GM18526 (cell line): ENCODE results near the gene ANTXR1.

Experiments
- POLR2A ChIP-seq: IDR thresholded peaks from 3 replicates; pipeline ENCODE4 v1.6.1; 2011; ENCODE audit not compliant: insufficient read length; ENCODE audit errors: extremely low read depth

ANTXR1 gene

DNA sequence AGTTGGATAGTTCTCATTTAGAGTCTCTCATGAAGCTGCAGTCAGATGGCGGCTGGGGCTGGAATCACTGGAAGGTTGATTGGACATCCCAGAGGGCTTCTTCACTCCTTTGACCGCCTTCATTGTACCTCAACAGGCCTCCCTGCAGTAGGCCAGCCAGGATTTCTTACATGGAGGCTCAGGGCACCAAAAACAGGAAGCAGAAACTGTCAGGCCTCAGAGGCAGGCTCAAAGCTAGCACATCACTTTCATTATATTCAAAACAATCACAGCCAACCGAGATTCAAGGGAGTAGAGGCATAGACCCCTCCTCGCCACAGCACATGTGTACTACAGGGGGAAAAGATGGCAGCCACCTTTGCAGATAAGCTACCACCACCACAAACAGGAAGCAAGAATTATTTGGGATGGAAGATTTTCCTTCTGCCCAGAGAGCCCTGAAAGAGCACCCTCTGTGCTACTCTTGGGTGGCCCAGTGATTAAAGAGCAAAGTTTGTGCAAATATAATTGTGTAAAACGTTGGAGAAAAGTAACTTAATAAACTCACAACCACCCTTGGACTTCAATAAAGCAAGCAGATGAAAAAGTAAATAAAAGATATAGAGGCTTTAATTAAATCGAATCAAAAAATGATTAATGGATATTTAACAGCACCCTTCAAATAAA lies 218.8 kb downstream of the ANTXR1 start:
- no peak for TF ChIP-seq POLR2A

DNA sequence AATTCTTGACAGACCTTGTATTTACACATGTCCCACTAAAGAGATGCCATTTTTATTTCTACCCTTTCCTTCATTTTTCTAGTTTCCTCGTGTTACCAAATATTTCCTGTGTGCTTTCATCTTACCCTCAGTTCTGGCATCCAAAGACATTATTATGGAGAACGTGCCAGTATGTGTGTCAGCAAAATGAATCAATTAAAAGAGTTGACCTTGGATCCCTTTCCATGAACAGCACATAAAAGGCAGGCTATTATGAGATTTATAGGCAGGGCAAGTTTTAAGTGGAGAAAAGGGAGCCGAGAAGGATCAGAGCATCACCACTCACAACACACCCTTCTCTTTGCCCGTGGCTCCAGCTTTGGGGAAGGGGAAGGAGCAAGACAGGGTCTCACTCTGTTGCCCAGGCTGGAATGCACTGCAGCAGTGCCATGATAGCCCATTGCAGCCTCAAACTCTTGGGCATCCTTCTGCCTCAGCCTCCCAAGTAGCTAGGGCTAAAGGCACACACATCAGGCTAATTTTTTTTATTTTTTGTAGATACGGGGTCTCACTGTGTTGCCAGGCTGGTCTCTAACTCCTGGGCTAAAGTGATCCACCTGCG lies 224.2 kb downstream of the ANTXR1 start:
- TF ChIP-seq POLR2A, result no peak

DNA sequence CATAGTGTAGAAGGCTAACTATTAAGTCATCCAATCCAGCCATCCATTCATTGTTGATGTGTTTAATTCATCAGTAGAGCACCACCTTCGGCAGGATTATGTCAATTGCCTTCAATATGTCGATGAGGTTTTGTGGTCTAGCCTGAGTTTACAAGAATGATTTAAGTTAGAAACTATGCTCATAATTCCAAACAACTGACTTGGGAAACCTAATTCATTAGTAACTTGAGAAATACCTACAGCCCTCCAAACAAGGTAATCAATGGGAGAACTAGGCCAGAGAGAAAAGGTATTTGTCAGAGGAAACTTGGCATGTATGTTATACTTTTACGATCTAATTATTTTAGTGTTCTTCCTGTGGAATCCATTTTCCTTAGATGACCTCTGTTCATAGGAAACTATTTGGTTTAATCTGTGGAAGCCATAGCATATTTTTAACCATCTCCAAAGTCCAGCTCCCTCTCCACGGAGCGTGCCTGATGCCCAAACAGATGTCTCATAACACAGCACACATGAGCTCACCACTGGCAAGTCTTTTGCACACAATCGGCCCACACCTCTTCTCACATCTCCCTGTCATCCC lies 225.6 kb downstream of the ANTXR1 start:
- TF ChIP-seq POLR2A, result no peak

DNA sequence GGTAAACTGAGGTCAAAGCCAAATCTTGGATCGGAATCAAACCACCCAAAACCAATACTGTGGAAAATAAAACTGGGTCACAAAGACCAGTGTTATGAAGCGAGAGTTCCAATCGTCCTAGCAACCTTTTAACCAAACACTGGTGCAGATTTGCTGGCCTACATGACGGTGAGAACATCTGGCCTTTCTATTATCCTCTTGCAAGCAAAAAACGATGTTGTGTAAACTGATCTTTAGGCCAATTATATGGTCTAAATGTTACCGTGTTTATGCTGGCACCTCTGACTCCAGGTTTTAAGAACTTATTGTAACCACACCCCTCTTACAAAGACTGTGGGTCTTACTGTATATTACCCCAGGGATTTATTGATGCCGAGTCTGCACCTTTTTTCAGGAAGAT lies 228.1 kb downstream of the ANTXR1 start:
- TF ChIP-seq POLR2A, result no peak

DNA sequence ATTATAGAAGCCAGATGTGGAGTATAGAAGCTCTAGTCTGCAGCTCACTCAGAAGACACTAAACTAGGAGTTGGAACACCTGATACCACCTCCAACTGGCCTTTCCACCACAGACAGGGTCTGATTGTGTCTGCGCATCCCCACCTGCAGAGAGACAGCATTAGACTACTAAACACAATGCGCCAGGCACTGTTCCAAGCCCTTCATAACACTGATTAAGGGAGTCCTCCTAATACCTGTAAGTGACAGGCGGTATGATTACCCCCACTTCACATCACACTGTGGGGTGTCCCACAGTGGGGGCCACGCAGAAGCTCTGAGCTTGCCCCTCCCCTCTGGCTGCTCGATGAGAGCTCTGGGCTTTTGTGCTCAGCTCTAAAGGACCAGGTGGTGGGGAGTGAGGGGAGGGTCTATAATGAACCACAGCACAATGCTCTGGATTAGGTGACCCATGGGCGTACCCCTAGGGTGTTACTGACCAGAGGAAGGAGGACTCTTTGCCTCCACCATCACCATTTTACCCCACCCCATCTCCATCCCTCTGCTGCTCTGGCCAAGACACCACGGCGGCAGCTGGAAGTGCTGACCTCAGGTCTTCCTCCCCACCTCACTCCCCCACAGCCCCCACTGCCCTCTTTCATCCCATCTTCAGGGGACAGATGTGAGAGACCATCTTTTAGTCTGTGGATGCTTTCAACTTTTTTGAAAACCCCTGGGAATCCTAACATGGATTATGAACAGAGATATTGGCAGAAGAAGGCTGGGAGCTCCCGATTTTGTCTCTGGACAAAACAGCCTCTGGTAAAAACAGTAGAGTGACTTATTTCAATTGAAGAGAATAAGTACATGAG lies 228.9 kb downstream of the ANTXR1 start:
- no peak for TF ChIP-seq POLR2A

DNA sequence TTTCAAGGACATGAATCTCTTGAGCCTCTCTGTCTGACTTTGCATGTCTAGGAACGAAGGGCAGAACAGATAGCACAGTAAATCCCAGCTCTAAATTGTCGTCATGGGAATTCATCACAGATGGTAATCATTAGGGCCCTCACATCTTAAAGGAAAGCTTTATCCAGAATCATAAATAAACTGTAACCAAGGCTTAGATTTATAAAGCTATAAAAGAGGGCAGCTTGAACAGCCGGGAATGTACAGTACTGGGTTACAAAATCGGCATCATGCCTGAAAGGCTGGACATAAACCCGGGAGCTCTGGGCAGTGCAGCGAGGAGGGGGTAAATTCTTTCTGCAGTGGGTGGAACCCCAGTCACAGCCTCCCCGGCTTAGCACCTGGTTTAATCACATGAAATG lies 229.7 kb downstream of the ANTXR1 start:
- TF ChIP-seq POLR2A, result no peak

DNA sequence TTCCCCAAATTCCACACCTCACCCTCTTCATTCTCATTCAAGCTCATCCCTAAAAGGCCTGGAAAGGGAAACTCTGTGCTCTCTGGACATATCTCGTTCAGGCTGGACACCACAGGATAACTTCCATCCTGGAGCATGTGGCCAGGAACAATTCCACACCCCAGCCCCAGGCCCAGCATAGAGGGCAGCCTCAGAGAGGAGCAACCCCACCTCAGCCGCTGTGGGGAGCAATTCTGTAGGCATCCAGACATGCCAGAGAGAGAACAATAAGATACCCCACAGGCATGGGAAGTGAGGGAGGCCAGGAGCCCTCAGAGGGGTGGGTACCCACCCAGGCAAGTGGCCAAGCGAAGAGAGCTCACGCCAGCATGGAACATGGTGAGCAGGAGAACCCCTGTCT lies 230.7 kb downstream of the ANTXR1 start:
- TF ChIP-seq POLR2A, result no peak

DNA sequence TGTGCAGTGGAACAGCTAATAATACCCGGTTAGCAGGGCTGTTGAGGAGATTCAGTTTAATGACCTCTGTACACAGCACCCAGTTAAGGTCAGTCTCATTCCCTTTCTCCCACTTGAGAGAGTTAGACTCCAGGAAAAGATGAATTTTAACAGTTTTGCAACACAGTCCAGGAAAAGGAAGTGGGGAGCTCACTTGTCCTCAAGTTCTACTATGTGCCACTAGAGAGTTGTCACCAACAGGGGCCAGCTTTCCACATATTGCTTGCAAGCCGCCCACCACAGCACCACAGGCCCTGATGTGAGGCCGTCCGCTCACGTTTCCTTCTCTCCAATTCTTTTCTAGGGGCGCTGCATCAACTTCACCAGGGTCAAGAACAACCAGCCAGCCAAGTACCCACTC lies 231.9 kb downstream of the ANTXR1 start:
- TF ChIP-seq POLR2A, result no peak

DNA sequence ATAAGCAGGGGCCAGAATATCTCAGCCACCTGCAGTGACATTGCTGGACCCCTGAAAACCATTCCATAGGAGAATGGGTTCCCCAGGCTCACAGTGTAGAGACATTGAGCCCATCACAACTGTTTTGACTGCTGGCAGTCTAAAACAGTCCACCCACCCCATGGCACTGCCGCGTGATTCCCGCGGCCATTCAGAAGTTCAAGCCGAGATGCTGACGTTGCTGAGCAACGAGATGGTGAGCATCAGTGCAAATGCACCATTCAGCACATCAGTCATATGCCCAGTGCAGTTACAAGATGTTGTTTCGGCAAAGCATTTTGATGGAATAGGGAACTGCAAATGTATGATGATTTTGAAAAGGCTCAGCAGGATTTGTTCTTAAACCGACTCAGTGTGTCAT lies 234.6 kb downstream of the ANTXR1 start:
- TF ChIP-seq POLR2A, result no peak

DNA sequence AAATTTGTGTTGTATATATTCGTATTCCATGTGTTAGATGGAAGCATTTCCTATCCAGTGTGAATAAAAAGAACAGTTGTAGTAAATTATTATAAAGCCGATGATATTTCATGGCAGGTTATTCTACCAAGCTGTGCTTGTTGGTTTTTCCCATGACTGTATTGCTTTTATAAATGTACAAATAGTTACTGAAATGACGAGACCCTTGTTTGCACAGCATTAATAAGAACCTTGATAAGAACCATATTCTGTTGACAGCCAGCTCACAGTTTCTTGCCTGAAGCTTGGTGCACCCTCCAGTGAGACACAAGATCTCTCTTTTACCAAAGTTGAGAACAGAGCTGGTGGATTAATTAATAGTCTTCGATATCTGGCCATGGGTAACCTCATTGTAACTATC lies 235.3 kb downstream of the ANTXR1 start:
- TF ChIP-seq POLR2A, result no peak

DNA sequence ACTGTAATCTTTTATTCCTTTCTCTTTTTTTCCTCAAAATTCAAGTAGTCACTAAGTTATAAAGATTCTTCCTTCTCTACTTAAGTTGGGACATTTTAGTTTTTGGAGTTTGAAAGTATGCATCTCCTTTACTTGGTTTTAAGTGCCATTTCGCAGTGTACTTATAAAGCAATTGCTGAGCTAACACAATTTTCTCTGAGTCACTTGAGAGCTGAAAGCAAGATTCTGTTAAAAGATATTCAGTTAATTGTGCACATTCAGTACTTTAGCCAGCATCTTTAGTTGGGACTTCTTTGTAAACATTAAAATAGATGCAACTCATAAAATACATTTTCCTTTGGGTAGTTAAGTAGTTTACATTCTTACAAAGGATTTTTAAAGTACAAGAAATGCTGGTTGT lies 238.0 kb downstream of the ANTXR1 start:
- TF ChIP-seq POLR2A, result no peak

DNA sequence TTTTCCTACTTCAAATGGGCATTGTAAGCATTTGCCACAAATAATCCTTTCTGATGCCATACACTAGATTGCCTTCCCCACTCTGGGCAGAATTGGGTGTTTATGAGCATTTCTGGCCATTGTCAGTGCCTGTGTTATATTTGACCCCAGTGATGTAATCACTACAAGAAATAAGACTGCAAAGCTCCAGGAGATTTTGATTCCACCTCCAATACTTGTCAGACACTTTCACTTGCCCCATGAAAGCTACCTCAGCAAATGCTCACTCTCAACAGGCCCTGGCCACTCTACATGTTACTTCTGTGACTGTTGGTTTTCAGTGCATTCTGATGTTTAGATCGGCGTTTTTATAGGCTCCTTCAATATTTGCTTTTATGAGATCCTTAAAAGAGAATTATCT lies 239.0 kb downstream of the ANTXR1 start:
- no peak for TF ChIP-seq POLR2A

DNA sequence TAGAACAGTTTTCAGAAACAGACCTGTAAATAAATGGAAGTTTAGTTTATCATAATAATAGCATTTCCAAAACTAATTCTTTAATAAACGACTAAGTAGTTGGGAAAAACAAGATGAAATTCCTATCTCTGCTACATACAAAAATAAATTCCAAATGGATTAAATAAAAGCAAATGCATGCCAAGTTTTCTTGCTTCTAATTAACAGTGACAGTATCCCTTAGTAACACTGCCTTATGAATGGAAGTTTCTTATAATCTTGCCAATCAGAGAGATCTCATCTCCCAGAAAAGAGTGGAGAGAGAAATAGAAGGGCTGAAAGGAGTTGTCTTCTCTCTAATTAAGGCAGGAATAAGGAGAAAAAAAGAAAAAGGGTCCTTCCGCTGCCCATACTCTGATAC lies 240.1 kb downstream of the ANTXR1 start:
- TF ChIP-seq POLR2A, result no peak

DNA sequence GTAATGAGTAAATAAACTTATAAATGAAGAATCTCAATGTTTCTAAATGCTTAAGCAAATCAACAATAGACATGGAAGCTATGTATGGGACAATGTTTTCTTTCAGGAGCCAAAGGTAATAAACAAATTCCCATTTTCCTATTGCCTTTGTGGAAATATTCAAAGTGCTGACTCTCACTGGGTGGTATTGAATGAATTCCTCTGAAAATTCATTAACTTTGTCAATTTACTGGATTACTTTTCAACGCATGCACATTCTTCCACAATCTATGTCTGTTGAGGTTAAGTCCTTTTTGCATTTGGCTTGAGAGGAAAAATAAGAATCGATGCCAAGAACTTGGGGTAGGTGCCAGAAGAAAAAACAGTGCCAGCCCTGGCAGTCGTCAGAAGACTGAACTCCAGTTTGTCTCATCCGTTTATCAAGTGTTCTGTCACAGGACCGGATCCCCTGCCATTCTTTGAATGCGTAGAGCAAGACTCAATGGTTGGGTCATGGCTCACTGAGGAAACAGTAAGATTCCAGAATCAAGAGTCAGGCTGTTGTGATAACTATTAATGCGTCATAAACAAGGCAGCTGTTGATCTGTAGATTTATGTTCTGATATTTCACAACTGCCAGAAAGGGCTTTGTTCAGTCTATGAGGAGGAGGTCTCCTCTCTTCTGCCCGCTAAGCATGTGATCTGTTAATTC lies 240.8 kb downstream of the ANTXR1 start:
- no peak for TF ChIP-seq POLR2A

DNA sequence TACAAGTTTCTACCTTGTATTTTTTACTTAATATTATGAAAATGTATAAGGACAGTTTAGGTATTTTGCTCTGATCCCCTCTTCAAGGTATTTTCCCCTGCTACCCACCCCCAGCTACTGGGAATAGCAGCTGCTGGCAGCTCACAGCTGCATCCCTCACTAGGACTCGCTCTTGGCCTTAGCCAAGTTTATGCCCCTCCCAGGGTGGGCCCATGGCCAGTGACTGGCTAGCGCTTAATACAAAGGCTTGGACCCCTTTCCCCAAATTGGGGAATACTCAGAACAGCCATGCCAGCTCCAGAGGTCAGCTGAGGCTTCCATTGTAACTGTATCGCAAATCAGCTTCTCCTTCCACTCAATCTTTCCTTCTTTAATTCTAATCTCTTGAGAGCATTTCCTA lies 242.8 kb downstream of the ANTXR1 start:
- TF ChIP-seq POLR2A, result no peak
